DOHH2 (cell line): Measurements from ENCODE around the gene SLC2A4RG.

ENCODE experiments used
- H3F3A ChIP-seq: fragments of 200-600 bp; sonication (generic), shearing (Covaris generic); 2 replicates; pipeline ENCODE4 v1.6.0; 2016; ENCODE audit warnings: antibody characterized with exemption, mild to moderate bottlenecking; ENCODE audit not compliant: control insufficient read depth, insufficient read depth
- H3K27ac ChIP-seq: fragments of 200-600 bp; sonication (generic); 2 replicates; pipeline ENCODE4 v1.5.1; 2014; ENCODE audit warnings: low read depth, mild to moderate bottlenecking, low read length, moderate library complexity
- H3K27me3 ChIP-seq: fragments of 200-600 bp; sonication (generic); 2 replicates; pipeline ENCODE4 v1.6.1; 2014; ENCODE audit warnings: mild to moderate bottlenecking, low read length, mixed read lengths; ENCODE audit not compliant: control insufficient read depth
- H3K36me3 ChIP-seq: fragments of 200-600 bp; sonication (generic); 2 replicates; pipeline ENCODE4 v1.6.1; 2014; ENCODE audit warnings: mild to moderate bottlenecking, low read length, moderate library complexity, mixed read lengths; ENCODE audit not compliant: control insufficient read depth
- H3K4me1 ChIP-seq: fragments of 200-600 bp; sonication (generic); 2 replicates; pipeline ENCODE4 v1.6.1; 2014; ENCODE audit warnings: mild to moderate bottlenecking, low read length, mixed read lengths; ENCODE audit not compliant: control insufficient read depth
- H3K4me2 ChIP-seq: fragments of 200-600 bp; sonication (generic); 2 replicates; pipeline ENCODE4 v1.6.0; 2014; ENCODE audit warnings: mild to moderate bottlenecking, low read length, moderate library complexity
- H3K4me3 ChIP-seq: fragments of 200-600 bp; sonication (generic); 2 replicates; pipeline ENCODE4 v1.5.1; 2014; ENCODE audit warnings: mild to moderate bottlenecking, low read length, mixed read lengths
- H3K79me2 ChIP-seq: fragments of 200-600 bp; sonication (generic); 2 replicates; pipeline ENCODE4 v1.6.1; 2014; ENCODE audit warnings: mild to moderate bottlenecking, low read length, mixed read lengths; ENCODE audit not compliant: control insufficient read depth
- H3K9me2 ChIP-seq: fragments of 200-600 bp; sonication (generic); replicated peaks from 2 replicates; pipeline ENCODE4 v1.6.1; 2014; ENCODE audit warnings: mild to moderate bottlenecking, low read length, mixed read lengths; ENCODE audit not compliant: control insufficient read depth
- H3K9me3 ChIP-seq: fragments of 200-600 bp; sonication (generic); 2 replicates; pipeline ENCODE4 v1.6.1; 2014; ENCODE audit warnings: antibody characterized with exemption, low read length, mixed read lengths; ENCODE audit not compliant: control insufficient read depth, insufficient read depth
- H4K20me1 ChIP-seq: fragments of 200-600 bp; sonication (generic); 2 replicates; pipeline ENCODE4 v1.6.0; 2014; ENCODE audit warnings: low read depth, mild to moderate bottlenecking, antibody characterized with exemption, low read length, moderate library complexity; ENCODE audit not compliant: control insufficient read depth, insufficient read depth
- EZH2phosphoT487 ChIP-seq: fragments of 200-600 bp; sonication (generic); IDR thresholded peaks from 2 replicates; pipeline ENCODE4 v1.6.1; 2017; ENCODE audit warnings: borderline replicate concordance, mild to moderate bottlenecking, antibody characterized with exemption, low read length, moderate library complexity, mixed read lengths
- TF ChIP-seq, protein P1 (sequence below): fragments of 200-600 bp; sonication (generic); IDR thresholded peaks from one replicate; pipeline ENCODE4 v1.5.1; 2014; ENCODE audit warnings: antibody characterized with exemption, mild to moderate bottlenecking, low read depth, low read length; ENCODE audit not compliant: poor library complexity, severe bottlenecking

The SLC2A4RG gene

DNA sequence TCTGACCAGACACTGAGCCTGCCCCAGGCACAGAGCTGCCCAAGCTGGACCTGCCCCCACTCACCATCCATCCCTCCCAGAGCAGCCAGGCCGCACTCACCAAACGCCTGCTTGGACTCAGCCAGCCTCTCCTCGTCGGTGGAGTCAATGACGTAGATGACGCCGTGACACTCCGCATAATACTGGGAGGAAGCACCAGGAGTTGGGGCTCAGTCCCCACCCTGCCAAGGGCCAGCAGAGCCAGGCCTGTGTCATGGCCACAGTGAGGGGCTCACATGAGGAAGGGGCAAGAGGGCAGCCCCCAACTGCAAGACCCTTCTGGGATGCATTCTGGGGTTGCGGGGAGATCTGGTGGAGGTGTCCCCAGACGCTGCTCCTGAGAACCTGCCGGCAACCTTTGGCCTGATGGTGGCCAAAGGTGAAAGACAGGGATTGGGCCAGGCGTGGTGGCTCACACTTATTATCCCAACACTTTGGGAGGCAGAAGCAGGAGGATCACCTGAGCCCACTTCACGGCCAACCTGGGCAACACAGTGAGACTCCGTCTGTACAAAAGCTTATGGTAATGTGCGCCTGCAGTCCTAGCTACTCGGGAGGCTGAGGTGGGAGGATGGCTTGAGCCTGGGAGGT, 37.4 kb upstream of the SLC2A4RG start:
- no peaks in the 10 kb centered on the region for H3F3A ChIP-seq

GRCh38 chr20:63702751-63703470, 36.7 kb upstream of the SLC2A4RG start:
- Histone ChIP-seq H3K9me3 (no peaks in the 10 kb centered on the region), H3F3A (no peaks in the 10 kb centered on the region), H3K4me3 (no peak overlapping the region), H3K27me3 (no peaks in the 10 kb centered on the region), H3K27ac (no peak overlapping the region), H3K4me2 (no peak overlapping the region), H3K36me3 (peaks cover 34% of the 10 kb centered on the region), H4K20me1 (peaks cover 9% of the 10 kb centered on the region), H3K79me2 (peaks cover 30% of the 10 kb centered on the region), H3K9me2 (no peaks in the 10 kb centered on the region), H3K4me1 (peaks cover 17% of the 10 kb centered on the region)
- TF ChIP-seq, protein P1, sequence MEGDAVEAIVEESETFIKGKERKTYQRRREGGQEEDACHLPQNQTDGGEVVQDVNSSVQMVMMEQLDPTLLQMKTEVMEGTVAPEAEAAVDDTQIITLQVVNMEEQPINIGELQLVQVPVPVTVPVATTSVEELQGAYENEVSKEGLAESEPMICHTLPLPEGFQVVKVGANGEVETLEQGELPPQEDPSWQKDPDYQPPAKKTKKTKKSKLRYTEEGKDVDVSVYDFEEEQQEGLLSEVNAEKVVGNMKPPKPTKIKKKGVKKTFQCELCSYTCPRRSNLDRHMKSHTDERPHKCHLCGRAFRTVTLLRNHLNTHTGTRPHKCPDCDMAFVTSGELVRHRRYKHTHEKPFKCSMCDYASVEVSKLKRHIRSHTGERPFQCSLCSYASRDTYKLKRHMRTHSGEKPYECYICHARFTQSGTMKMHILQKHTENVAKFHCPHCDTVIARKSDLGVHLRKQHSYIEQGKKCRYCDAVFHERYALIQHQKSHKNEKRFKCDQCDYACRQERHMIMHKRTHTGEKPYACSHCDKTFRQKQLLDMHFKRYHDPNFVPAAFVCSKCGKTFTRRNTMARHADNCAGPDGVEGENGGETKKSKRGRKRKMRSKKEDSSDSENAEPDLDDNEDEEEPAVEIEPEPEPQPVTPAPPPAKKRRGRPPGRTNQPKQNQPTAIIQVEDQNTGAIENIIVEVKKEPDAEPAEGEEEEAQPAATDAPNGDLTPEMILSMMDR: no peak
- no peak for TF ChIP-seq EZH2phosphoT487

More for the DNA sequence above, 37.4 kb upstream of the SLC2A4RG start:
- Histone ChIP-seq H3K9me3 (no peaks in the 10 kb centered on the region), H3K27me3 (no peaks in the 10 kb centered on the region), H3K4me1 (peaks cover 17% of the 10 kb centered on the region), H4K20me1 (peaks cover 9% of the 10 kb centered on the region), H3K27ac (no peak overlapping the region), H3K36me3 (peaks cover 32% of the 10 kb centered on the region), H3K4me3 (no peak overlapping the region), H3K79me2 (peaks cover 23% of the 10 kb centered on the region), H3K4me2 (no peak overlapping the region), H3K9me2 (no peaks in the 10 kb centered on the region)
- TF ChIP-seq, protein P1: no peak
- no peak for TF ChIP-seq EZH2phosphoT487

DNA sequence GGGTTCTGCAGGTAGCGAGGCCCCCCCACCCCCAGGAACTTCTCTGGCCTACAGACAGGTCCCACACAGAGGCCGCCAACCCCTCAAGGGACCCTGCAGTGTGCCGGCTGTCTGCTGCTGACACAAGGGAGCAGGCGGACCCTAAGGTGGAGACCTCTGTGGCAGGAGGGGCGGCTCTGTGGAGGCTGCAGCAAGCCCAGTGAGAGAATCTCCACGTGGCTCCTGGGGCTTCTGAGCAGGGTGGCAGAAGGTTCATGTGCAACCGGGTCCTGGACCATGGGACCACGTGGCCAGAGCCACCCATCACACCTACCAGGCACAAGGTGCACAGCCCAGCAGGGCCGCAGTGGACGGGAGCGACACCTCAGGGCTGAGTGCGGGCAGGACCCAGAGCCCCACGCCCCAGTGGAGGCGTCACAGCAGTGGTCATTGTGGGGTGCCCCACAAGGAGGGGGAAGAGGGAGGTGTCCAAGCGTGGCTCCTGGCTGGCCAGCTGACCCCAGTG, 36.1 kb upstream of the SLC2A4RG start:
- H4K20me1 ChIP-seq: peaks cover 10% of the 10 kb centered on the region
- H3K4me2 ChIP-seq: no peak overlapping the region
- H3K4me1 ChIP-seq: peaks cover 19% of the 10 kb centered on the region
- H3F3A ChIP-seq: no peaks in the 10 kb centered on the region
- no peak overlapping the region for H3K4me3 ChIP-seq
- H3K9me2 ChIP-seq: no peaks in the 10 kb centered on the region
- no peak overlapping the region for H3K27ac ChIP-seq
- peaks cover 36% of the 10 kb centered on the region for H3K79me2 ChIP-seq
- H3K9me3 ChIP-seq: no peaks in the 10 kb centered on the region
- H3K27me3 ChIP-seq: no peaks in the 10 kb centered on the region
- TF ChIP-seq, protein P1: no peak
- no peak for TF ChIP-seq EZH2phosphoT487
- H3K36me3 ChIP-seq: peaks cover 37% of the 10 kb centered on the region
